Panc1 (cell line): ENCODE data around the gene IFT122.

Source experiments
- CTCF ChIP-seq: fragments of 450-650 bp; IDR thresholded peaks from 2 replicates; pipeline ENCODE4 v1.5.1; 2017; ENCODE audit warnings: mild to moderate bottlenecking
- POLR2AphosphoS5 ChIP-seq: IDR thresholded peaks from 2 replicates; pipeline ENCODE4 v1.6.1; 2012; ENCODE audit warnings: mild to moderate bottlenecking, low read depth, low read length, moderate library complexity

- TF ChIP-seq CTCF, result no peak
- TF ChIP-seq POLR2AphosphoS5, result no peak
These were observed 35.8 kb downstream of the IFT122 start for GRCh38 chr3:129475863-129476262.
